Activated CD8-positive, alpha-beta T cell treated with anti-CD3 and anti-CD28 coated beads for 36 hours (primary cell): ENCODE measurements around the gene PRRT4. TPM values are rescaled to one million over a fixed set of nuclear protein-coding genes. Genes with fewer than 3 reads are reported as not detected.
A peak's percentile ranks its signal among the peaks of the same experiment; 100 is the strongest.

Experiments used
- ATAC-seq: fragments of 200-7000 bp; cut with Tn5 transposase; one replicate; pipeline ENCODE4 v1.10.0; 2021; ENCODE audit warnings: mild to moderate bottlenecking, moderate library complexity
- CTCF ChIA-PET: fragments of 350-600 bp; sonication (Branson Sonifier 250); formaldehyde crosslinking; loops from one replicate; lab custom pipeline; 2021; ENCODE audit warnings: antibody characterized with exemption; lab: Charles Lee
- POLR2A ChIA-PET: fragments of 350-600 bp; sonication (Branson Sonifier 250); formaldehyde crosslinking; loops from one replicate; lab custom pipeline; 2021; ENCODE audit warnings: antibody characterized with exemption; lab: Charles Lee
- DNase-seq: peaks from one replicate; pipeline ENCODE4 v3.0.0-alpha.2; 2020
- H3K27ac Mint-ChIP-seq: one replicate; pipeline ENCODE4 v1.8.0; 2021; ENCODE audit warnings: mild to moderate bottlenecking, mixed read lengths
- H3K27me3 Mint-ChIP-seq: one replicate; pipeline ENCODE4 v1.8.0; 2021; ENCODE audit warnings: mixed read lengths
- H3K36me3 Mint-ChIP-seq: one replicate; pipeline ENCODE4 v1.8.0; 2021; ENCODE audit warnings: low read depth, mixed read lengths
- H3K4me1 Mint-ChIP-seq: one replicate; pipeline ENCODE4 v1.8.0; 2021; ENCODE audit warnings: low read depth, mixed read lengths
- H3K4me3 Mint-ChIP-seq: one replicate; pipeline ENCODE4 v1.8.0; 2021; ENCODE audit warnings: mild to moderate bottlenecking, moderate library complexity, mixed read lengths
- H3K9me3 Mint-ChIP-seq: one replicate; pipeline ENCODE4 v1.8.0; 2021; ENCODE audit warnings: mixed read lengths
- intact Hi-C: fragments of 100-400 bp; cut with micrococcal nuclease; formaldehyde crosslinking; loops from one replicate; pipeline ENCODE4 v1.10.0; 2022
- total RNA-seq, 2 experiments: library from RNA; stranded (reverse); gene quantifications; one replicate each; pipeline ENCODE4 v1.2.3, GENCODE V29; 2021
- TF ChIP-seq, protein P1 (sequence below): fragments of 200-600 bp; IDR thresholded peaks from one replicate; pipeline ENCODE4 v1.8.0; 2022; ENCODE audit warnings: antibody characterized with exemption, mild to moderate bottlenecking

PRRT4 gene
- total RNA-seq, 2 experiments from 2014 or later: 0.20 to 0.69 TPM

DNA sequence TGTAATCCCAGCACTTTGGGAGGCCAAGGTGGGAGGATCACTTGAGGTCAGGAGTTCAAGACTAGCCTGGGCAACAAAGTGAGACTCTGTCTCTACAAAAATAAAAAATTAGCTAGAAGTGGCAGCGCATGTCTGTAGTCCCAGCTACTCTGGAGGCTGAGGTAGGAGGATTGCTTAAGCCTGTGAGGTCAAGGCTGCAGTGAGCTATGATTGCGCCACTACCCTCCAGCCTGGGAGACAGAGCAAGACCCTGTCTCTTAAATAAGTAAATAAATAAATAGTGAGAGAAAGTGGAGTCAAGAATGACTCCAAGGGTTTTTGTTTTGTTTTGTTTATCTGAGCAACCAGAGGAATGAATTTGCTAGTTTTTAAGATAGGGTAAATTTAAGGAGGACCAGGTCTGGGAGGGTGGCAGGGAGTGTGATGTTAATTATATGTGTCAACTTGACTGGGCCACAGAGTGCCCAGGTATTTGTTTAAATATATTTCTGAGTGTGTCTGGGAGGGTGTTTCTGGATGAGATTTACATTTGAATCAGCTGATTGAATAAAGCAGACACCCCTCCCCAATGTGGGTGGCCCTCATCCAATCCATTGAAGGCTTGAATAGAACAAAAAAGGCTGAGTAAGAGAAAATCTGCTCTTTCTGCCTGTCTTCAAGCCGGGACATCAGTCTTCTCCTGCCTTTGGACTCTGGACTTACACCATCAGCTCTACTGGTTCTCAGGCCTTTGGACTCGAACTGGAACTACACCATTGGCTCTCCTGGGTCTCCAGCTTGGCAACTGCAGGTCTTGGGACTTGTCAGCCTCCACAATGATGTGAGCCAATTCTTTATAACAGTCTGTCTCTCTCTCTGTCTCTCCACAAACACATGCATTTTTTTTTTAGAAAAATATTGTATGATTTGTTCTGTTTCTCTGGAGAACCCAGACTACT is 24.8 kb upstream of the PRRT4 start:
- Mint-ChIP-seq H3K9me3 (no peaks in the 10 kb centered on the region), H3K4me1 (no peaks in the 10 kb centered on the region), H3K27me3 (no peaks in the 10 kb centered on the region), H3K4me3 (no peak overlapping the region), H3K27ac (no peak overlapping the region), H3K36me3 (no peaks in the 10 kb centered on the region)
- CTCF ChIA-PET: interaction anchor here (0.7 to 9.4 kb wide), 18 partner anchors 9 to 282 kb away, joined by 3 to 264 read pairs (median 12); partner anchors contain the start of genes PRRT4 and RBM28
- no peak for DNase-seq
- POLR2A ChIA-PET: interaction anchor here (0.8 to 1.0 kb wide), 2 partner anchors 33 to 35 kb away, joined by 3 read pairs; no protein-coding TSS in a partner anchor
- ATAC-seq: no peak
- TF ChIP-seq, protein P1, sequence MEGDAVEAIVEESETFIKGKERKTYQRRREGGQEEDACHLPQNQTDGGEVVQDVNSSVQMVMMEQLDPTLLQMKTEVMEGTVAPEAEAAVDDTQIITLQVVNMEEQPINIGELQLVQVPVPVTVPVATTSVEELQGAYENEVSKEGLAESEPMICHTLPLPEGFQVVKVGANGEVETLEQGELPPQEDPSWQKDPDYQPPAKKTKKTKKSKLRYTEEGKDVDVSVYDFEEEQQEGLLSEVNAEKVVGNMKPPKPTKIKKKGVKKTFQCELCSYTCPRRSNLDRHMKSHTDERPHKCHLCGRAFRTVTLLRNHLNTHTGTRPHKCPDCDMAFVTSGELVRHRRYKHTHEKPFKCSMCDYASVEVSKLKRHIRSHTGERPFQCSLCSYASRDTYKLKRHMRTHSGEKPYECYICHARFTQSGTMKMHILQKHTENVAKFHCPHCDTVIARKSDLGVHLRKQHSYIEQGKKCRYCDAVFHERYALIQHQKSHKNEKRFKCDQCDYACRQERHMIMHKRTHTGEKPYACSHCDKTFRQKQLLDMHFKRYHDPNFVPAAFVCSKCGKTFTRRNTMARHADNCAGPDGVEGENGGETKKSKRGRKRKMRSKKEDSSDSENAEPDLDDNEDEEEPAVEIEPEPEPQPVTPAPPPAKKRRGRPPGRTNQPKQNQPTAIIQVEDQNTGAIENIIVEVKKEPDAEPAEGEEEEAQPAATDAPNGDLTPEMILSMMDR: no peak
- intact Hi-C loops: loop anchor here (2.0 kb wide), 1 partner anchor 39 kb away; no protein-coding TSS in a partner anchor

DNA sequence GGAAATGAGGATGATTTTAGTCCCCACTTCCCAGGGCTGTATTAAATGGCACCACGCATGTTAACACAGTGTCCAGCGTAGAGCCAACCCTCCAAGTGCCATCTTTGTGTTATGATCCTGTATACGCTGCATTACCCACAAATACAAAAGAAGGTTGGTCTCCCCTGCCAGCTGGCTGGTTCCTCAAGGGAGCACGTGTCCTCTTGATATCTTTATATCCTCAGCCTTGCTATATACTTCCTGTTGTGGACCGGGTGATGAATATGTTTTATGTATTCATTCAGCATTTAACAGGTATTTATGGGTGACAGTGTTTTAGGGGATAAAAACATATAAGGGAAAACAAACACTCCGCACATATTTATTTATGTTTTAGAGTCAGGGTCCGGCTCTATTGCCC is 23.2 kb upstream of the PRRT4 start:
- no peaks in the 10 kb centered on the region for H3K9me3 Mint-ChIP-seq
- H3K27me3 Mint-ChIP-seq: no peaks in the 10 kb centered on the region
- intact Hi-C loops: no loop called here
- ChIA-PET POLR2A (no interaction called here), CTCF (interaction anchor here (0.6 to 8.7 kb wide), 5 partner anchors 14 to 41 kb away, joined by 3 to 84 read pairs (median 9); partner anchors contain the start of gene RBM28)
- H3K4me1 Mint-ChIP-seq: no peaks in the 10 kb centered on the region
- H3K36me3 Mint-ChIP-seq: no peaks in the 10 kb centered on the region
- DNase-seq (no peak), ATAC-seq (no peak)
- no peak overlapping the region for H3K4me3 Mint-ChIP-seq
- no peak overlapping the region for H3K27ac Mint-ChIP-seq
- TF ChIP-seq, protein P1: no peak

DNA sequence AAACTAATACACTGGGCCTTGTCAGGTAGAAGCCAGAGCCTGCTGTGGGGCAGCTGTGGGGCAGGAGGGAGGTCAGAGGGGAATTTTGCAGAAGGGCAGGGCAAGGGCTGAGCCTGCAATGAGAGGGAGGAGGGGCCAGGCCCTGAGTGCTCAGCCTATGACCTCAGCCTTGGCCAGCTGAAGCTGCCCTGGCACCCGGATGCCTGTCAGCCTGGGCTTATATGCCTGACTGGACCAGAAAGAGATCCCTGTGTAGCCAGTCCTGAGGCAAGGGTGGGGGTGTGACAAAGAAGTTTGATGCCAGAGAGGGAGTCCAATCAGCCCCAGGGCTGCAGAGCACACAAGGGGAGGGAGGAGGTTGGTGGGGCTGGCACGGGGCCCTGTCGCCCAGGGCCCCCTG is 22.3 kb upstream of the PRRT4 start:
- H3K4me3 Mint-ChIP-seq: no peak overlapping the region
- no peak for DNase-seq
- no peak for ATAC-seq
- no peaks in the 10 kb centered on the region for H3K4me1 Mint-ChIP-seq
- ChIA-PET CTCF (interaction anchor here (1.2 to 8.7 kb wide), 6 partner anchors 11 to 42 kb away, joined by 3 to 84 read pairs (median 14); partner anchors contain the start of gene RBM28), POLR2A (interaction anchor here (1.4 kb wide), 1 partner anchor 40 kb away, joined by 4 read pairs; the partner anchor contains the start of gene RBM28)
- TF ChIP-seq, protein P1: no peak
- H3K36me3 Mint-ChIP-seq: no peaks in the 10 kb centered on the region
- H3K9me3 Mint-ChIP-seq: no peaks in the 10 kb centered on the region
- no peaks in the 10 kb centered on the region for H3K27me3 Mint-ChIP-seq
- H3K27ac Mint-ChIP-seq: no peak overlapping the region
- intact Hi-C loops: no loop called here

DNA sequence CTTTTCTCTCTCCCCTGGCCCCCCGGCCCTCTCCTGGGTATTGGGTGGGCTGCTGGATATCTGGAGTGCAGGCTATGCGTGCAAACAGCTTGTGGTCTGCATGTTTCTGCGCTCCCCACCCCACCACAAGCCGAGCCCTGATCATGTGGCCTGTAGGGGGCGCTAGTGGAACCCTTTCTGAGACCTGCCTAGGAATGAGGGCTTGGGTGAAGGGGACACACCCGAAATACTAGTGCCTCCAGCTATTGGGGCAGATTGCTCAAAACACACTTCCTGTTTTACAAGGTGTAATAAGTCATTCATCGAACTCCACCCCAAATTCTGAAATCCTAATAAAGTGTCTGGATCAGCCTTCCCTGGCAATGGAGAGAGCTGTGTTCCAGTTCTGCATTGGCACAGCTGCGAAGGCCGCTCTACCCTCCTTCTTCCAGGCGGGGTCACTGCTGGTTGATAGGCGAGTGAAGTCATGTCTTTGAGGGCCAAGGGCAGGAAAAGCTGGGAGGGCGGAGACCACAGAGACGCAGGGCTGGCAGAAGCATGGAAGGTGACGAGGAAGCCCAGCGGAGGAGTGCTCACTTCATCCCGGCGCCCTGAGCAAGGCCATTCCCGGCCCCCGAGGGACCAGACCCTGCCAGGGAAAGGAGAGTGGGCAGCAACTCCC is 19.8 kb upstream of the PRRT4 start:
- TF ChIP-seq, protein P1: peak; percentile 83
- peak; percentile 61 for ATAC-seq
- Mint-ChIP-seq H3K36me3 (no peaks in the 10 kb centered on the region), H3K27ac (no peak overlapping the region), H3K4me1 (no peaks in the 10 kb centered on the region), H3K27me3 (no peaks in the 10 kb centered on the region), H3K4me3 (no peak overlapping the region), H3K9me3 (no peaks in the 10 kb centered on the region)
- CTCF ChIA-PET: interaction anchor here (0.7 to 7.5 kb wide), 26 partner anchors 8 to 673 kb away, joined by 3 to 79 read pairs (median 6); partner anchors contain the start of gene RBM28
- POLR2A ChIA-PET: interaction anchor here (1.1 kb wide), 1 partner anchor 43 kb away, joined by 3 read pairs; no protein-coding TSS in a partner anchor
- peak; percentile 73 for DNase-seq
- intact Hi-C loops: no loop called here
